ENCODE data around the gene SNRPD1. TPM values are rescaled to one million over a fixed set of nuclear protein-coding genes. Genes with fewer than 3 reads are reported as not detected.

Gene SNRPD1
- total RNA-seq, 1 donor from 2014 or later = 37.7 TPM

DNA sequence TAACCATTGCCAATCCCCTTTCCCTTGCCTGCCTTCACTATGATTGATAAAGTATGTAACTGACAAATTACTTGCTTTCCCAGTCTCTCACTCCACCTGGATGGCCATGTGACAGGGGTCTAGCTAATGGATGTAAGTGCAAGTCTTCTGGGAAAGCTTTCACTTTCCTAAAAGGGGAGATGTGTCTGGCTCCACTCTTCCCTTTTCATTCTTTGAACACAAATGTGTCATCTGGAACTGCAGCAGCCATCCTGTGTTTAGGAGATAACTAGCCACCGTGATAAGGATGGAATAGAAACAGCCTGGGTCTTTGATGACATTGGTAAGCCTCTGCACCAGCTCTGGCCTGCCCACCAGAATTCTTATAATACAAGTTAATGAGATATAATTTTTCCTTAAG, 38.2 kb downstream of the SNRPD1 start:
- TF ChIP-seq, protein P1, sequence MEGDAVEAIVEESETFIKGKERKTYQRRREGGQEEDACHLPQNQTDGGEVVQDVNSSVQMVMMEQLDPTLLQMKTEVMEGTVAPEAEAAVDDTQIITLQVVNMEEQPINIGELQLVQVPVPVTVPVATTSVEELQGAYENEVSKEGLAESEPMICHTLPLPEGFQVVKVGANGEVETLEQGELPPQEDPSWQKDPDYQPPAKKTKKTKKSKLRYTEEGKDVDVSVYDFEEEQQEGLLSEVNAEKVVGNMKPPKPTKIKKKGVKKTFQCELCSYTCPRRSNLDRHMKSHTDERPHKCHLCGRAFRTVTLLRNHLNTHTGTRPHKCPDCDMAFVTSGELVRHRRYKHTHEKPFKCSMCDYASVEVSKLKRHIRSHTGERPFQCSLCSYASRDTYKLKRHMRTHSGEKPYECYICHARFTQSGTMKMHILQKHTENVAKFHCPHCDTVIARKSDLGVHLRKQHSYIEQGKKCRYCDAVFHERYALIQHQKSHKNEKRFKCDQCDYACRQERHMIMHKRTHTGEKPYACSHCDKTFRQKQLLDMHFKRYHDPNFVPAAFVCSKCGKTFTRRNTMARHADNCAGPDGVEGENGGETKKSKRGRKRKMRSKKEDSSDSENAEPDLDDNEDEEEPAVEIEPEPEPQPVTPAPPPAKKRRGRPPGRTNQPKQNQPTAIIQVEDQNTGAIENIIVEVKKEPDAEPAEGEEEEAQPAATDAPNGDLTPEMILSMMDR (IDR thresholded peaks at IDR 0.05) = no peak
- Mint-ChIP-seq H3K9me3 (ENCODE audit: unreplicated experiment) (no peaks in the 10 kb centered on the region), H3K4me3 (ENCODE audit: unreplicated experiment) (no peak overlapping the region), H3K4me1 (ENCODE audit: unreplicated experiment) (no peaks in the 10 kb centered on the region), H3K27me3 (ENCODE audit: unreplicated experiment) (no peaks in the 10 kb centered on the region), H3K27ac (ENCODE audit: unreplicated experiment) (no peak overlapping the region), H3K36me3 (ENCODE audit: unreplicated experiment) (peaks cover 3% of the 10 kb centered on the region)
- no peak for DNase-seq (ENCODE audit: extremely low spot score, unreplicated experiment)

DNA sequence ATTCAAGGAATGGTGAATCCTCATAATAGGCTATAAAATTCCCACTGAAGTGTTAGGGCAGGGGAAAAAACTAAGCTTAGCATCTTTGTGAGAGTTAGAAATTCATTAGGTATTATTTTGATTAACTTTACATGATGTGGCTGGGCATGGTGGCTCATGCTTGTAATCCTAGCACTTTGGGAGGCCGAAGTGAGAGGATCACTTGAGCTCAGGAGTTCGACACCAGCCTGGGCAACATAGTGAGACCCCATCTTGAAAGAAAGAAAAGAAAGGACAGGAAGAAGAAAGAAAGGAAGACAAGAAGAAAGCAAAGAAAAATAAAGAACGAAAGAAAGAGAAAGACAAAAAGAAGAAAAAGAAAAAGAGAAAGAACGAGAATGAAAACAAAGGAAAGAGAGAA, 40.0 kb downstream of the SNRPD1 start:
- no peaks in the 10 kb centered on the region for H3K9me3 Mint-ChIP-seq (ENCODE audit: unreplicated experiment)
- peaks cover 3% of the 10 kb centered on the region for H3K36me3 Mint-ChIP-seq (ENCODE audit: unreplicated experiment)
- H3K4me3 Mint-ChIP-seq (ENCODE audit: unreplicated experiment) = no peak overlapping the region
- H3K27me3 Mint-ChIP-seq (ENCODE audit: unreplicated experiment) = no peaks in the 10 kb centered on the region
- DNase-seq (ENCODE audit: extremely low spot score, unreplicated experiment) = no peak
- TF ChIP-seq, protein P1 (IDR thresholded peaks at IDR 0.05) = no peak
- H3K4me1 Mint-ChIP-seq (ENCODE audit: unreplicated experiment) = peaks cover 8% of the 10 kb centered on the region
- no peak overlapping the region for H3K27ac Mint-ChIP-seq (ENCODE audit: unreplicated experiment)

DNA sequence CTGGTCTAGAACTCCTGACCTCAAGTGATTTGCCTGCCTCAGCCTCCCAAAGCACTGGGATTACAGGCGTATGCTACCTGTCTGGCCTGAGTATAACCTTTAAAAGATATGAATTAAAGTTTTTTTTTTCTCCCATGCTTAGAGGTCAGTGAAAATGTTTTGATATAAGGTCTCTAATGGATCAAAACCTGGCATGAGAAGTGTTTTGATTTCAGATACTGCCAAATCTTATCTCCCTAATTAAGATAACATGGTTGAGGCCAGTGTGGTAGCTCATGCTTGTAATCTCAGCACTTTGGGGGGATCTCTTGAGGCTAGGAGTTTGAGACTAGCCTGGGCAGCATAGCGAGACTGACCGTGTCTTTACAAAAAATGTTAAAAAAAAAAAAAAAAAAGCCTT, 41.2 kb downstream of the SNRPD1 start:
- Mint-ChIP-seq H3K36me3 (ENCODE audit: unreplicated experiment) (peaks cover 3% of the 10 kb centered on the region), H3K27me3 (ENCODE audit: unreplicated experiment) (no peaks in the 10 kb centered on the region), H3K27ac (ENCODE audit: unreplicated experiment) (no peak overlapping the region), H3K4me3 (ENCODE audit: unreplicated experiment) (no peak overlapping the region), H3K9me3 (ENCODE audit: unreplicated experiment) (no peaks in the 10 kb centered on the region), H3K4me1 (ENCODE audit: unreplicated experiment) (peaks cover 8% of the 10 kb centered on the region)
- no peak for DNase-seq (ENCODE audit: extremely low spot score, unreplicated experiment)
- TF ChIP-seq, protein P1 (IDR thresholded peaks at IDR 0.05) = no peak

DNA sequence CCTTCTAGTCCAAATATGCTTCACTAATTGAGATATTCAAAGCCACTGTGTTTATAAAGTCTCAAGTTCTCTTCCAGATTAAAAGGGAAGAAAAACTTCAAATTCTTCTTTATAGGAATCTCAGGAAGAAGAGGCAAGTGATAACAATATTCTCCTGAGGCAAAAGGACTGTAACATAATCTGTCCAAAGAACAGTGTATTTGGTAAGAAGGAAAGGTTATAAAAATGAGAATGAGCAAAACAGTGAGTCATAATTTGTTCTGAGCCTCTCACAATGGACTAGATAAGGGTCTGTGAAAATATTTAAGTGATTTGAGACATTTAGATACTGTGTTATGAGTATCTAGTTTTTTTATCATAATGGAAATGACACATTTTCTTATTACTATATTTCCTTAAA, 44.3 kb downstream of the SNRPD1 start:
- no peaks in the 10 kb centered on the region for H3K27me3 Mint-ChIP-seq (ENCODE audit: unreplicated experiment)
- TF ChIP-seq, protein P1 (IDR thresholded peaks at IDR 0.05) = no peak
- DNase-seq (ENCODE audit: extremely low spot score, unreplicated experiment) = no peak
- H3K4me3 Mint-ChIP-seq (ENCODE audit: unreplicated experiment) = no peak overlapping the region
- H3K27ac Mint-ChIP-seq (ENCODE audit: unreplicated experiment) = no peak overlapping the region
- H3K9me3 Mint-ChIP-seq (ENCODE audit: unreplicated experiment) = no peaks in the 10 kb centered on the region
- peaks cover 8% of the 10 kb centered on the region for H3K4me1 Mint-ChIP-seq (ENCODE audit: unreplicated experiment)
- peaks cover 3% of the 10 kb centered on the region for H3K36me3 Mint-ChIP-seq (ENCODE audit: unreplicated experiment)

DNA sequence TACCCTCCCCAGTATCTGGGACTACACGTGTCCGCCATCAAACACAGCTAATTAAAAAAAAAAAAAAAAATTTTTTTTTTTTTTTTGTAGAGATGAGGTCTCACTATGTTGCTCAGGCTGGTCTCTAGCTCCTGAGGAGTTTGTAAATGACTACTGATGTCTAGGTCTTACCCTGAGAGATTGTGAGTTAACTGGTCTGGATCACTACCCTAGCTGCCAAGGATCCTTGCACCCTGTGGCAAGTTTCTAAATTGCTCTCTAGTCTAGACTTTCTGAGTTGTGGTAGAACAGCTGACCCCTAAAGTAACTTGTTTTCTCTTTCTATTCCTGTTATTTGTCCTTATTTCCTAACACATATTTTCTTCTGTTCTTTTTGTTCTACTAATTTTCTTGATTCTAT, 48.0 kb downstream of the SNRPD1 start:
- no peaks in the 10 kb centered on the region for H3K9me3 Mint-ChIP-seq (ENCODE audit: unreplicated experiment)
- H3K27ac Mint-ChIP-seq (ENCODE audit: unreplicated experiment) = no peak overlapping the region
- no peak overlapping the region for H3K4me3 Mint-ChIP-seq (ENCODE audit: unreplicated experiment)
- H3K27me3 Mint-ChIP-seq (ENCODE audit: unreplicated experiment) = no peaks in the 10 kb centered on the region
- H3K4me1 Mint-ChIP-seq (ENCODE audit: unreplicated experiment) = peaks cover 12% of the 10 kb centered on the region
- DNase-seq (ENCODE audit: extremely low spot score, unreplicated experiment) = no peak
- H3K36me3 Mint-ChIP-seq (ENCODE audit: unreplicated experiment) = no peaks in the 10 kb centered on the region
- TF ChIP-seq, protein P1 (IDR thresholded peaks at IDR 0.05) = no peak
